Psoas muscle (tissue), 8 donors: ENCODE measurements around the gene RASGRF2. TPM values are rescaled to one million over a fixed set of nuclear protein-coding genes. Genes with fewer than 3 reads are reported as not detected.

Source experiments
- ATAC-seq, 4 donors: fragments of 200-7000 bp; cut with Tn5 transposase; one replicate each; pipeline ENCODE4 v1.9.1; 2020; ENCODE audit warnings: moderate library complexity in 3 of 4, mild to moderate bottlenecking in 2 of 4
- DNase-seq, 2 donors: peaks; one replicate each; pipeline ENCODE4 v3.0.0-alpha.2; 2020
- H3K27ac ChIP-seq: fragments of 200-600 bp; one replicate; pipeline ENCODE4 v1.8.0; 2022
- H3K27me3 ChIP-seq, 3 donors: fragments of 200-600 bp in 1 of 3; one replicate each; pipeline versions ENCODE4 v1.6.1 to v1.8.0; 2013 to 2022; ENCODE audit warnings: low read length in 2 of 3, mild to moderate bottlenecking in 2 of 3, moderate library complexity in 1 of 3; ENCODE audit not compliant: insufficient read depth in 3 of 3
- H3K36me3 ChIP-seq, 2 donors: fragments of 200-600 bp in 1 of 2; one replicate each; pipeline versions ENCODE4 v1.6.1 to v1.8.0; 2013 to 2022; ENCODE audit warnings: low read depth in 1 of 2, mild to moderate bottlenecking in 1 of 2, moderate library complexity in 1 of 2; ENCODE audit not compliant: insufficient read depth in 1 of 2
- H3K4me1 ChIP-seq: fragments of 200-600 bp; one replicate; pipeline ENCODE4 v1.8.0; 2022
- H3K4me3 ChIP-seq: fragments of 200-600 bp; one replicate; pipeline ENCODE4 v1.8.0; 2022; ENCODE audit warnings: mild to moderate bottlenecking
- H3K9me3 ChIP-seq: fragments of 200-600 bp; one replicate; pipeline ENCODE4 v1.8.0; 2022
- CTCF ChIP-seq: fragments of 200-600 bp; IDR thresholded peaks from one replicate; pipeline ENCODE4 v1.8.0; 2022; ENCODE audit warnings: antibody characterized with exemption
- WGBS, 3 donors: extraction: QIAGEN DNeasy Blood & Tissue Kit; methylation state at CpG; one replicate each; pipeline versions ENCODE4 v1.1.6 to v1.1.7; 2013; 5-methylcytosine and 5-hydroxymethylcytosine counted together
- intact Hi-C, 2 donors: fragments of 100-400 bp; cut with DNase I; formaldehyde crosslinking; loops; one replicate each; pipeline versions ENCODE4 v1.11.0 to v1.14.2; 2022
- polyA plus RNA-seq, 3 donors: library from polyadenylated mRNA; stranded (reverse); fragments of 200-250 nt; gene quantifications; one replicate each; pipeline ENCODE4 v1.2.3, GENCODE V29; 2013
- total RNA-seq, 4 donors: library from RNA; stranded (reverse); fragmentation: NEBNext Ultra II Directional in 2 of 4; extraction: Animal tissue kit (Norgen Biotek cat#: 25700) in 2 of 4; gene quantifications; one replicate each; pipeline versions ENCODE4 v1.2.1 to v1.2.4, GENCODE V29; 2021 to 2023
- donor health status: healthy with polysubstance abuse.
- donor health status: DM: no; HTN: no; CAD: no; lungs with moderate emphysema.
- donor health status: Bipolar disorder and iron deficiency.
- donor health status: healthy.
- donor health status: DM: yes; HTN: yes; CAD: no.
- donor health status: DM: no; HTN: no; CAD: no.
- donor health status: DM: no; HTN: no; CAD: no.
- donor health status: DM: yes; HTN: yes; CAD: no.

The RASGRF2 gene
- total and polyA plus RNA-seq, 7 donors: 2.0 to 6.2 (median 3.2) TPM

GRCh38 chr5:80998590-80998979 is 38.4 kb downstream of the RASGRF2 start:
- 60 to 69% (median 65%) methylated on average over 5 of the region's 5 CpGs for WGBS, 3 donors
- no peak for TF ChIP-seq CTCF
- ATAC-seq (no peak), DNase-seq (no peak)
- H3K9me3 ChIP-seq: no peaks in the 10 kb centered on the region
- H3K4me3 ChIP-seq: no peak overlapping the region
- H3K27ac ChIP-seq: no peak overlapping the region
- no peaks in the 10 kb centered on the region for H3K27me3 ChIP-seq
- intact Hi-C loops: no loop called here
- no peaks in the 10 kb centered on the region for H3K36me3 ChIP-seq
- no peaks in the 10 kb centered on the region for H3K4me1 ChIP-seq

- no peak for DNase-seq
- Histone ChIP-seq H3K4me1 (peaks cover 4% of the 10 kb centered on the region), H3K4me3 (no peak overlapping the region), H3K27ac (peak overlapping the region; percentile 48), H3K27me3 (peaks cover 0 to 3% (median 0%) of the 10 kb centered on the region in 3 donors), H3K36me3 (no peaks in the 10 kb centered on the region), H3K9me3 (no peaks in the 10 kb centered on the region)
- intact Hi-C loops: no loop called here
- TF ChIP-seq CTCF: no peak
- WGBS, 3 donors: 56 to 71% (median 68%) methylated on average over 4 of the region's 4 CpGs
- ATAC-seq: no peak
These were observed 43.7 kb downstream of the RASGRF2 start for GRCh38 chr5:81003811-81004386.

GRCh38 chr5:81005708-81006107 is 45.5 kb downstream of the RASGRF2 start:
- DNase-seq (no peak), ATAC-seq (no peak)
- H3K27ac ChIP-seq: peak overlapping the region; percentile 48

GRCh38 chr5:81006231-81006630 is 46.1 kb downstream of the RASGRF2 start:
- ATAC-seq (no peak), DNase-seq (no peak)
- peaks cover 0 to 3% (median 0%) of the 10 kb centered on the region in 3 donors for H3K27me3 ChIP-seq
- peaks cover 4% of the 10 kb centered on the region for H3K4me1 ChIP-seq
- peak overlapping the region; percentile 27 for H3K27ac ChIP-seq
- H3K9me3 ChIP-seq: no peaks in the 10 kb centered on the region
- no peaks in the 10 kb centered on the region for H3K36me3 ChIP-seq
- intact Hi-C loops: no loop called here
- no peak for TF ChIP-seq CTCF
- no peak overlapping the region for H3K4me3 ChIP-seq

More at GRCh38 chr5:81005708-81006107, 45.5 kb downstream of the RASGRF2 start:
- no peak for TF ChIP-seq CTCF
- no peak overlapping the region for H3K4me3 ChIP-seq
- H3K36me3 ChIP-seq: no peaks in the 10 kb centered on the region
- H3K27me3 ChIP-seq: peaks cover 0 to 3% (median 0%) of the 10 kb centered on the region in 3 donors
- 63 to 78% (median 72%) methylated on average over 4 of the region's 4 CpGs for WGBS, 3 donors
- intact Hi-C loops: no loop called here
- H3K9me3 ChIP-seq: no peaks in the 10 kb centered on the region
- peaks cover 4% of the 10 kb centered on the region for H3K4me1 ChIP-seq
